HepG2 (cell line): ENCODE measurements around the gene NRG3. TPM values are rescaled to one million over a fixed set of nuclear protein-coding genes. Genes with fewer than 3 reads are reported as not detected.

Source experiments
- ATAC-seq: fragments of 200-7000 bp; cut with Tn5 transposase; 3 replicates; pipeline ENCODE4 v1.9.1; 2020; ENCODE audit warnings: mild to moderate bottlenecking, moderate library complexity
- BruUV-seq: library from RNA; stranded (reverse); fragments of 400-500 nt; replicated peaks from 2 replicates; lab custom pipeline; 2021; lab: Mats Ljungman, UMichigan
- CTCF ChIA-PET: fragments of 300-600 bp; formaldehyde crosslinking; extraction: SDS; loops from one replicate; lab custom pipeline; 2021; ENCODE audit warnings: low total read pairs, inconsistent platforms, low intra/inter-chr PET ratio; lab: Yijun Ruan, JAX
- POLR2A ChIA-PET: fragments of 350-600 bp; sonication (Branson Sonifier 250); formaldehyde crosslinking; loops from one replicate; lab custom pipeline; 2020; ENCODE audit warnings: antibody characterized with exemption, inconsistent platforms; lab: Yijun Ruan, JAX
- DNase-seq: peaks from one replicate; pipeline ENCODE4 v3.0.0-alpha.2; 2015; ENCODE audit warnings: low spot score
- FAIRE-seq: peaks from 3 replicates; lab custom pipeline; 2011; peaks lifted over from hg19 to GRCh38; lab: Jason Lieb, UNC
- H2AFZ ChIP-seq: one replicate; pipeline ENCODE4 v1.6.1; 2011; ENCODE audit warnings: low read length, inconsistent platforms
- H3K27ac ChIP-seq: fragments of 300-600 bp; 3 replicates; pipeline ENCODE4 v1.8.0; 2011; ENCODE audit warnings: mixed run types, mild to moderate bottlenecking, mixed read lengths, low read length, inconsistent platforms; ENCODE audit not compliant: insufficient read depth; ENCODE audit errors: extremely low read length
- H3K27me3 ChIP-seq, 2 experiments: fragments of 200-600 bp in 1 of 2; 2 replicates in 1 of 2; 3 replicates in 1 of 2; pipeline versions ENCODE4 v1.6.0 to v1.8.0; 2011; ENCODE audit warnings: low read length in 2 of 2, mild to moderate bottlenecking in 2 of 2, moderate library complexity in 2 of 2, inconsistent platforms in 1 of 2; ENCODE audit not compliant: insufficient read depth in 2 of 2, control insufficient read depth in 1 of 2
- H3K36me3 ChIP-seq, 2 experiments: fragments of 200-600 bp in 1 of 2; replicated peaks in 1 of 2; 2 replicates in 1 of 2; 3 replicates in 1 of 2; pipeline versions ENCODE4 v1.5.1 to v1.8.0; 2011; ENCODE audit warnings: low read length in 2 of 2, inconsistent platforms in 1 of 2; ENCODE audit not compliant: insufficient read depth in 2 of 2, control insufficient read depth in 1 of 2
- H3K4me1 ChIP-seq: 2 replicates; pipeline ENCODE4 v1.5.1; 2012; ENCODE audit warnings: low read length, inconsistent platforms; ENCODE audit not compliant: insufficient read depth
- H3K4me2 ChIP-seq: 2 replicates; pipeline ENCODE4 v1.6.0; 2011; ENCODE audit warnings: low read depth, low read length, inconsistent platforms
- H3K4me3 ChIP-seq, 3 experiments: fragments of 200-600 bp in 1 of 3; sonication (generic), shearing (Covaris generic) in 1 of 3; replicated peaks in 1 of 3; 2 replicates each; pipeline ENCODE4 v1.5.1; 2011 to 2016; ENCODE audit warnings: low read length in 3 of 3, inconsistent platforms in 2 of 3, low read depth in 2 of 3, mild to moderate bottlenecking in 2 of 3, control low read depth in 1 of 3, mixed read lengths in 1 of 3; ENCODE audit not compliant: insufficient read depth in 1 of 3
- H3K79me2 ChIP-seq: one replicate; pipeline ENCODE4 v1.6.1; 2011; ENCODE audit warnings: low read length, inconsistent platforms; ENCODE audit not compliant: insufficient read depth
- H3K9ac ChIP-seq: 2 replicates; pipeline ENCODE4 v1.6.0; 2011; ENCODE audit warnings: mild to moderate bottlenecking, low read depth, low read length, inconsistent platforms; ENCODE audit not compliant: insufficient read depth
- H3K9me3 ChIP-seq: 2 replicates; pipeline ENCODE4 v1.5.1; 2012; ENCODE audit warnings: mild to moderate bottlenecking, low read length
- H4K20me1 ChIP-seq: 2 replicates; pipeline ENCODE4 v1.6.0; 2011; ENCODE audit warnings: inconsistent platforms, mild to moderate bottlenecking, low read length, moderate library complexity; ENCODE audit not compliant: insufficient read depth
- FOXA3 ChIP-seq: IDR thresholded peaks from 2 replicates; pipeline ENCODE4 v1.6.1; 2016; ENCODE audit warnings: missing genetic modification reagents, missing compliant biosample characterization
- HDAC6 ChIP-seq: fragments of 200-600 bp; sonication (generic); IDR thresholded peaks from 2 replicates; pipeline ENCODE4 v1.7.0; 2017; ENCODE audit warnings: mild to moderate bottlenecking, antibody characterized with exemption, low read length, low read depth
- HNRNPL ChIP-seq: fragments of 200-400 bp; formaldehyde crosslinking; IDR thresholded peaks from 2 replicates; pipeline ENCODE4 v1.6.1; 2017; ENCODE audit warnings: mild to moderate bottlenecking, low read depth, low read length
- HOXA9 ChIP-seq: sonication (generic); formaldehyde crosslinking; IDR thresholded peaks from 2 replicates; pipeline ENCODE4 v1.8.1; 2022; ENCODE audit warnings: missing genetic modification reagents, mild to moderate bottlenecking, moderate library complexity, borderline replicate concordance
- JARID2 ChIP-seq: sonication (generic); formaldehyde crosslinking; IDR thresholded peaks from 2 replicates; pipeline ENCODE4 v1.8.1; 2023; ENCODE audit warnings: missing genetic modification reagents, inconsistent platforms; ENCODE audit not compliant: insufficient replicate concordance
- KAT8 ChIP-seq: IDR thresholded peaks from 2 replicates; pipeline ENCODE4 v1.6.1; 2016; ENCODE audit warnings: missing genetic modification reagents, missing compliant biosample characterization
- KDM1A ChIP-seq: IDR thresholded peaks from 2 replicates; pipeline ENCODE4 v1.6.1; 2016; ENCODE audit warnings: missing compliant biosample characterization
- LCORL ChIP-seq, 2 experiments: fragments of 450-650 bp in 1 of 2; sonication (generic) in 1 of 2; formaldehyde crosslinking in 1 of 2; IDR thresholded peaks; 2 replicates each; pipeline versions ENCODE4 v1.5.0 to v1.6.1; 2017 to 2020; ENCODE audit warnings: antibody characterized with exemption in 1 of 2, missing genetic modification reagents in 1 of 2
- NAIF1 ChIP-seq: sonication (generic); formaldehyde crosslinking; IDR thresholded peaks from 2 replicates; pipeline ENCODE4 v1.5.0; 2020; ENCODE audit warnings: mild to moderate bottlenecking, missing genetic modification reagents, borderline replicate concordance
- POLR2AphosphoS2 ChIP-seq: IDR thresholded peaks from 2 replicates; pipeline ENCODE4 v1.6.1; 2011; ENCODE audit warnings: low read depth, low read length, improper control_type of control experiment
- RFX3 ChIP-seq: IDR thresholded peaks from 2 replicates; pipeline ENCODE4 v1.6.1; 2016; ENCODE audit warnings: missing biosample characterization, missing genetic modification reagents
- SNAPC2 ChIP-seq: sonication (generic); formaldehyde crosslinking; IDR thresholded peaks from 2 replicates; pipeline ENCODE4 v1.8.1; 2022; ENCODE audit warnings: mild to moderate bottlenecking, missing genetic modification reagents
- TCF7 ChIP-seq: sonication (generic); IDR thresholded peaks from 2 replicates; pipeline ENCODE4 v1.6.1; 2016; ENCODE audit warnings: antibody characterized with exemption, low read depth
- ZFP36L1 ChIP-seq: sonication (generic); formaldehyde crosslinking; IDR thresholded peaks from 2 replicates; pipeline ENCODE4 v1.8.0; 2022; ENCODE audit warnings: mild to moderate bottlenecking, missing genetic modification reagents, moderate library complexity
- ZNF670 ChIP-seq: sonication (generic); formaldehyde crosslinking; IDR thresholded peaks from 2 replicates; pipeline ENCODE4 v1.8.0; 2022; ENCODE audit warnings: mild to moderate bottlenecking, missing genetic modification reagents, borderline replicate concordance
- WGBS: methylation state at CpG from one replicate; pipeline ENCODE4 v1.1.6; 2017; ENCODE audit warnings: low lambda C conversion rate; 5-methylcytosine and 5-hydroxymethylcytosine counted together
- in situ Hi-C: cut with HindIII; loops from 2 replicates; pipeline ENCODE4 v1.10.0; 2017; ENCODE audit warnings: low pct_unique_long_range_greater_than_20kb; ENCODE audit not compliant: extremely low pct_ligation_motif_present
- intact Hi-C: fragments of 100-400 bp; cut with micrococcal nuclease; formaldehyde crosslinking; loops from one replicate; pipeline ENCODE4 v1.10.0; 2022; ENCODE audit not compliant: unreplicated experiment
- polyA plus RNA-seq, 8 experiments: library from polyadenylated mRNA; depleted of rRNA in 3 of 8; stranded (reverse) in 7 of 8; unstranded in 1 of 8; fragments of >200 nt; fragmentation: Illumina TruSeq in 4 of 8; extraction: Trizol in 4 of 8; gene quantifications; 2 replicates each; pipeline versions ENCODE4 v1.2.1 to v1.2.3, GENCODE V29; 2011 to 2016; ENCODE audit warnings: low read depth in 4 of 8, missing spikeins in 1 of 8, mixed read lengths in 1 of 8; ENCODE audit not compliant: insufficient read depth in 1 of 8
- total RNA-seq, 5 experiments: library from RNA; depleted of rRNA; stranded (reverse); fragments of >200 nt; fragmentation: Illumina TruSeq; extraction: Trizol; gene quantifications; 2 replicates each; pipeline ENCODE4 v1.2.3, GENCODE V29; 2016; ENCODE audit warnings: low read depth in 1 of 5
- TF ChIP-seq, protein P1 (sequence below): sonication (generic); formaldehyde crosslinking; IDR thresholded peaks from 2 replicates; pipeline ENCODE4 v1.8.0; 2022; ENCODE audit warnings: mild to moderate bottlenecking, missing genetic modification reagents, moderate library complexity

Gene NRG3
- total and polyA plus RNA-seq, 2 of the 13 experiments (the other 11 are each of a cell fraction or from before 2014, with no cell fraction given) = not detected

DNA sequence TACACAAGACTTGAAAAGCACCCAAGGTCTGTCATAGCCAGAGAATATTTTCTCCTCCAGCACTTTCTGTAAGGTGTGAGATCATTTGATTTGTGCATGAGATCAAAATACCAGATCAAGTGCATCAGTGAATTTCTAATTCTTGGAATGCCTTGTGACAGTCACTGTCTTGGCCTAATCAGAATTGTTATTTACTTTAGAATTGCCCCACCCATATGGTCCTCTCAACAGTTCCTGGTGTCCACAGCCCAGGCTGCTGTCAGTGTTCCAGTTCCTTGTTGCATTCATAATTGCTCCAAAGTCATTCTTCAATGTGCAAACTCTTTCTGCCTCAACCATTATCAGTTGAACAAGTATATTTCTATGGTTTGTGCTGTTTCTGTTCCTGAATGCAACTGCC, 770.2 kb downstream of the NRG3 start:
- Histone ChIP-seq H3K27ac (no peak overlapping the region), H3K4me2 (no peak overlapping the region), H3K9me3 (peaks cover 54% of the 10 kb centered on the region), H3K27me3 (no peaks in the 10 kb centered on the region), H2AFZ (no peak overlapping the region), H3K79me2 (no peaks in the 10 kb centered on the region), H3K4me1 (no peaks in the 10 kb centered on the region), H4K20me1 (no peaks in the 10 kb centered on the region), H3K36me3 (no peaks in the 10 kb centered on the region), H3K4me3 (no peak overlapping the region), H3K9ac (no peak overlapping the region)
- DNase-seq (no peak), FAIRE-seq (no peak), ATAC-seq (no peak)
- in situ Hi-C loops (no loop called here), intact Hi-C loops (no loop called here)
- no peak for TF ChIP-seq POLR2AphosphoS2
- no peak for TF ChIP-seq HNRNPL
- no peak for TF ChIP-seq RFX3
- no peak for TF ChIP-seq FOXA3
- no peak for TF ChIP-seq ZFP36L1 (CRISPR knock-in tag)
- TF ChIP-seq LCORL (IDR thresholded peaks at IDR 0.05) = no peak
- TF ChIP-seq LCORL (CRISPR knock-in tag; IDR thresholded peaks at IDR 0.05) = no peak
- TF ChIP-seq TCF7 = no peak
- POLR2A ChIA-PET = no interaction called here
- no TSS peak for BruUV-seq
- CTCF ChIA-PET = no interaction called here

- CTCF ChIA-PET = no interaction called here
- Histone ChIP-seq H3K79me2 (no peaks in the 10 kb centered on the region), H3K9ac (no peak overlapping the region), H3K4me2 (no peak overlapping the region), H4K20me1 (no peaks in the 10 kb centered on the region), H3K4me1 (no peaks in the 10 kb centered on the region), H2AFZ (no peak overlapping the region), H3K27me3 (no peaks in the 10 kb centered on the region), H3K36me3 (no peaks in the 10 kb centered on the region), H3K4me3 (no peak overlapping the region), H3K27ac (no peak overlapping the region), H3K9me3 (peaks cover 65% of the 10 kb centered on the region)
- no peak for ATAC-seq
- intact Hi-C loops (no loop called here), in situ Hi-C loops (no loop called here)
- no peak for FAIRE-seq
- BruUV-seq = no TSS peak
- 69% methylated on average over 7 of the region's 7 CpGs for WGBS
- TF ChIP-seq HOXA9 = no peak
- TF ChIP-seq JARID2 (CRISPR knock-in tag) = no peak
- no peak for TF ChIP-seq KAT8 (CRISPR knock-in tag)
- no peak for TF ChIP-seq HDAC6
- TF ChIP-seq ZNF670 (CRISPR knock-in tag) = no peak
- no peak for TF ChIP-seq NAIF1 (CRISPR knock-in tag)
- TF ChIP-seq, protein P1, sequence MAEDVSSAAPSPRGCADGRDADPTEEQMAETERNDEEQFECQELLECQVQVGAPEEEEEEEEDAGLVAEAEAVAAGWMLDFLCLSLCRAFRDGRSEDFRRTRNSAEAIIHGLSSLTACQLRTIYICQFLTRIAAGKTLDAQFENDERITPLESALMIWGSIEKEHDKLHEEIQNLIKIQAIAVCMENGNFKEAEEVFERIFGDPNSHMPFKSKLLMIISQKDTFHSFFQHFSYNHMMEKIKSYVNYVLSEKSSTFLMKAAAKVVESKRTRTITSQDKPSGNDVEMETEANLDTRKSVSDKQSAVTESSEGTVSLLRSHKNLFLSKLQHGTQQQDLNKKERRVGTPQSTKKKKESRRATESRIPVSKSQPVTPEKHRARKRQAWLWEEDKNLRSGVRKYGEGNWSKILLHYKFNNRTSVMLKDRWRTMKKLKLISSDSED (CRISPR knock-in tag) = no peak
- TF ChIP-seq KDM1A (CRISPR knock-in tag) = no peak
- TF ChIP-seq SNAPC2 (CRISPR knock-in tag) = no peak
- no peak for DNase-seq
- POLR2A ChIA-PET = no interaction called here
Measured at GRCh38 chr10:82653244-82654155, 778.5 kb downstream of the NRG3 start.
